ENCODE results near the gene CADM4. TPM values are rescaled to one million over a fixed set of nuclear protein-coding genes. Genes with fewer than 3 reads are reported as not detected.

CADM4 gene
- total and polyA plus RNA-seq, 9 of the 15 experiments (the other 6 are each of a cell fraction or from before 2014, with no cell fraction given) = 0.03 to 4.6 (median 1.3) TPM

- Histone ChIP-seq H2AFZ (ENCODE audit: low read depth, low read length) (no peak overlapping the region), H3K27ac (ENCODE audit: extremely low read depth, low read depth, low read length) (no peak overlapping the region), H3K79me2 (ENCODE audit: control insufficient read depth, insufficient read depth, low read length) (no peaks in the 10 kb centered on the region), H3K9me3 (replicated peaks; ENCODE audit: control insufficient read depth, insufficient read depth, low read depth, low read length) (no peaks in the 10 kb centered on the region), H3K36me3 (ENCODE audit: control insufficient read depth, insufficient read depth, low read length) (no peaks in the 10 kb centered on the region), H3K27me3 (ENCODE audit: control insufficient read depth in 2 of 2, insufficient read depth in 2 of 2, low read length in 2 of 2) (no peaks in the 10 kb centered on the region), H3K4me2 (ENCODE audit: insufficient read depth, low read length) (no peak overlapping the region), H3K4me3 (no peak overlapping the region), H3K9me1 (ENCODE audit: control insufficient read depth, insufficient read depth, low read length) (no peaks in the 10 kb centered on the region), H4K20me1 (replicated peaks; ENCODE audit: control insufficient read depth, insufficient read depth, low read length) (no peaks in the 10 kb centered on the region), H3K9ac (ENCODE audit: insufficient read depth in 1 of 2, low read depth in 2 of 2, low read length in 2 of 2) (no peak overlapping the region), H3K4me1 (replicated peaks in 1 of 2; ENCODE audit: control insufficient read depth in 2 of 2, insufficient read depth in 2 of 2, low read length in 2 of 2) (peaks cover 23 to 26% of the 10 kb centered on the region in 2 experiments)
- WGBS (ENCODE audit: insufficient coverage, low coverage, missing lambda C conversion rate) = 62% methylated on average over 6 of the region's 11 CpGs
- TF ChIP-seq TGIF2 (CRISPR knock-in tag; IDR thresholded peaks at IDR 0.05) (no peak), NR0B1 (IDR thresholded peaks at IDR 0.05; ENCODE audit: partially characterized antibody) (no peak), MLLT1 (IDR thresholded peaks at IDR 0.05) (no peak), ZBTB43 (CRISPR knock-in tag; IDR thresholded peaks at IDR 0.05) (peak; percentile 88), CBX5 (IDR thresholded peaks at IDR 0.05; ENCODE audit: borderline replicate concordance, low read depth) (0 out of 2 replicates have a peak, but pooled peaks have one; percentile 24), PHF20 (IDR thresholded peaks at IDR 0.05; ENCODE audit: partially characterized antibody) (peak; percentile 10), KLF16 (IDR thresholded peaks at IDR 0.05) (no peak)
- TF ChIP-seq, protein P1, sequence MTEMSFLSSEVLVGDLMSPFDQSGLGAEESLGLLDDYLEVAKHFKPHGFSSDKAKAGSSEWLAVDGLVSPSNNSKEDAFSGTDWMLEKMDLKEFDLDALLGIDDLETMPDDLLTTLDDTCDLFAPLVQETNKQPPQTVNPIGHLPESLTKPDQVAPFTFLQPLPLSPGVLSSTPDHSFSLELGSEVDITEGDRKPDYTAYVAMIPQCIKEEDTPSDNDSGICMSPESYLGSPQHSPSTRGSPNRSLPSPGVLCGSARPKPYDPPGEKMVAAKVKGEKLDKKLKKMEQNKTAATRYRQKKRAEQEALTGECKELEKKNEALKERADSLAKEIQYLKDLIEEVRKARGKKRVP (CRISPR knock-in tag; IDR thresholded peaks at IDR 0.05) = no peak
- TF ChIP-seq, protein P2, sequence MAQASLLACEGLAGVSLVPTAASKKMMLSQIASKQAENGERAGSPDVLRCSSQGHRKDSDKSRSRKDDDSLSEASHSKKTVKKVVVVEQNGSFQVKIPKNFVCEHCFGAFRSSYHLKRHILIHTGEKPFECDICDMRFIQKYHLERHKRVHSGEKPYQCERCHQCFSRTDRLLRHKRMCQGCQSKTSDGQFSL (CRISPR knock-in tag; IDR thresholded peaks at IDR 0.05) = peak; percentile 56
- TF ChIP-seq, protein P2 (tag; IDR thresholded peaks at IDR 0.05) = no peak
- no peak for ATAC-seq
- FAIRE-seq = no peak
- no TSS peak for BruUV-seq (replicated peaks)
- intact Hi-C loops (cut with micrococcal nuclease) = no loop called here
- in situ Hi-C loops (cut with MboI) = no loop called here
- no peak for DNase-seq (ENCODE audit: extremely low read depth in 1 of 4, low spot score in 3 of 4)
- POLR2A ChIA-PET = interaction anchor here (0.8 kb wide), 1 partner anchor 41 kb away, joined by 3 read pairs; no protein-coding TSS in a partner anchor
- CTCF ChIA-PET (ENCODE audit: low intra/inter-chr PET ratio) = no interaction called here
Measured at GRCh38 chr19:43675906-43676305, 36.3 kb upstream of the CADM4 start.
